Measurements from ENCODE around the gene HBEGF. TPM values are rescaled to one million over a fixed set of nuclear protein-coding genes. Genes with fewer than 3 reads are reported as not detected.
"Not testable (repeated sequence)": the region's sequence is repeated elsewhere in the genome, so short reads cannot be mapped to it uniquely, and the experiment has no call there.

HBEGF gene
- total and polyA plus RNA-seq, 4 donors, result 0.60 to 1.0 (median 0.78) TPM

DNA sequence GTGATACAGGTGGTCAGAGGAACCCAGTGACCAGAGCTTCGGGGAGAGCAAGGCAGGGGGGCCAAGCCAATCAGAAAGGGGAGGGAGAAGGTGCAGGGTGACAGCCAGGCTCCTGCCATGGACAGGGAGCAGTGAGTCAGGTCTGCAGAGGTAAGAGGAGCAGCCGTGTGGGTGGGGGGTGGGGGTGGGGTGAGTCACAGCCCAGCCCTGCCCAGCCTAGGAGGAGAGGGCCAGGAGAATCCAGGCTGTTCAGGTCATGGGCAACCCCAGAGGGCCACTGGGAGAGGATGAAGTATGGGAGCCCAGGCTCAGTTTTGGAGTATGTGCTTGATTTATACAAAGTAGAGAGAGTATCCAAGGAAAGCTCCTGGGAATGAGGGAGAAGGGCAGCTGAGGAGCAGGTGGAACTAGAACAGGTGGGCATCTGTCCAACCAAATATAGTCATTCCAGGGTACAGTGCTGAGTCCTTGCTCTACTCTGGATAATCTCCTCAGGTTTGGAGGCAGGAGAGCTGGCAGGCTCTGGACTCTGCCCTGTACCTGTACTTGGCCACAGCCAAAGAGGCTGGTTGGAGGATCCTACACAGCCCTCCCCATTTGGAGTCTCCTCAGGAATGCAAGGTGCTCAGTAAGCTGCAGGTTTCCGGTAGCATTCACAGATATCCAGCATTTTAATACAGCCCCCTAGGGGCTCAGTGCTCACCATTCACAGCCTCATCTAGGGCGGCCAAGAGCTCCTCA lies 1.6 kb downstream of the HBEGF start:
- no peak for DNase-seq (ENCODE audit: low spot score)
- peak overlapping the region in 1 of 3 donors; percentile 29 for H3K4me3 ChIP-seq (ENCODE audit: low read depth in 1 of 3, low read length in 3 of 3)
- H3K4me1 ChIP-seq (ENCODE audit: control insufficient read depth in 4 of 4, insufficient read depth in 4 of 4, low read length in 3 of 4), result peaks cover 0 to 14% (median 10%) of the 10 kb centered on the region in 4 donors
- WGBS, result 78% methylated on average over 4 of the region's 4 CpGs
- H3K9me3 ChIP-seq (ENCODE audit: control insufficient read depth in 4 of 4, low read length in 3 of 4), result no peaks in the 10 kb centered on the region
- H3K9ac ChIP-seq (ENCODE audit: low read depth in 1 of 2, low read length in 2 of 2), result no peak overlapping the region
- no peak overlapping the region for H3K27ac ChIP-seq (ENCODE audit: low read depth in 1 of 2, low read length in 2 of 2)
- no peaks in the 10 kb centered on the region for H3K27me3 ChIP-seq (ENCODE audit: control insufficient read depth in 4 of 4, insufficient read depth in 4 of 4, low read length in 3 of 4)
- no peak for TF ChIP-seq JUND (IDR thresholded peaks at IDR 0.05)
- no peak for TF ChIP-seq TAF1 (conservative IDR thresholded peaks at IDR 0.05)
- TF ChIP-seq YY1 (IDR thresholded peaks at IDR 0.05), result no peak
- no peak for TF ChIP-seq SP1 (IDR thresholded peaks at IDR 0.05)
- no peaks in the 10 kb centered on the region for H3K36me3 ChIP-seq (ENCODE audit: control insufficient read depth in 4 of 4, insufficient read depth in 3 of 4, low read depth in 1 of 4, low read length in 3 of 4)

DNA sequence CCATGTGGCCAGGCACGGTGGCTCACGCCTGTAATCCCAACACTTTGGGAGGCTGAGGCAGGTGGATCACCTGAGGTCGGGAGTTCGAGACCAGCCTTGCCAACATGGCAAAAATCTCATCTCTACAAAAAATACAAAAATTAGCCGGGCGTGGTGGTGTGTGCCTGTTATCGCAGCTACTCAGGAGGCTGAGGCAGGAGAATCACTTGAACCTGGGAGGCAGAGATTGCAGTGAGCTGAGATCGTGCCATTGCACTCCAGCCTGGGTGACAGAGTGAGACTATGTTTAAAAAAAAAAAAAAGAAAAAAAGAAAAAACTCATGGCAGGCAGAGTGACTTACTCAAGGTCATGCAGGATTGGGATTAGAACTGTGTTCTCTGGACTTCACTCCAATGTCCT lies 2.6 kb downstream of the HBEGF start:
- H3K27ac ChIP-seq (ENCODE audit: low read depth in 1 of 2, low read length in 2 of 2); H3K36me3 ChIP-seq (ENCODE audit: control insufficient read depth in 4 of 4, insufficient read depth in 3 of 4, low read depth in 1 of 4, low read length in 3 of 4); H3K9ac ChIP-seq (ENCODE audit: low read depth in 1 of 2, low read length in 2 of 2); H3K27me3 ChIP-seq (ENCODE audit: control insufficient read depth in 4 of 4, insufficient read depth in 4 of 4, low read length in 3 of 4); H3K4me3 ChIP-seq (ENCODE audit: low read depth in 1 of 3, low read length in 3 of 3); DNase-seq (ENCODE audit: low spot score); H3K9me3 ChIP-seq (ENCODE audit: control insufficient read depth in 4 of 4, low read length in 3 of 4): not testable (repeated sequence)
- 97% methylated on average over 8 of the region's 8 CpGs for WGBS
- H3K4me1 ChIP-seq (ENCODE audit: control insufficient read depth in 4 of 4, insufficient read depth in 4 of 4, low read length in 3 of 4), result peaks cover 0 to 14% (median 10%) of the 10 kb centered on the region in 4 donors

DNA sequence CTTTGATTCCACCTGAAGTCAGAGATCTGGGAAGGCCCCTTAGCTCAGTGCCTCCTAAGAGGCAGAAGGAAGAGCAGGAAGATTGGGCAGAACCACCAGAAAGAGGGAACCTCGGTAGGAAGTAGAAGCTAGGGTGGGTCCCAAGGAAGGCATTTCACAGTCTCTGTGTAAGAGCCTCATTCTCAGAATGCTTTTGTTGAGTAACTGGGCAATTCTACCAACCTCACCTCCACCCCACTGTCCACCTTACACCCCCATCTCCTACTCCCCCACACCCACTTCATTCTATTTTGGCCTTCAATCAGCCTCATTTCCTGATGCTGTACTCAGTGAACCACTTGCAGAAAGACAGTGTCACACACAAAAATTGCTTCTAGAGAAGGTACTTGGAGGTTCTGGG lies 3.5 kb downstream of the HBEGF start:
- TF ChIP-seq, protein P1, sequence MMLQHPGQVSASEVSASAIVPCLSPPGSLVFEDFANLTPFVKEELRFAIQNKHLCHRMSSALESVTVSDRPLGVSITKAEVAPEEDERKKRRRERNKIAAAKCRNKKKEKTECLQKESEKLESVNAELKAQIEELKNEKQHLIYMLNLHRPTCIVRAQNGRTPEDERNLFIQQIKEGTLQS (IDR thresholded peaks at IDR 0.05), result no peak
- TF ChIP-seq RAD21 (IDR thresholded peaks at IDR 0.05) (no peak), TAF1 (conservative IDR thresholded peaks at IDR 0.05) (no peak), HNF4A (conservative IDR thresholded peaks at IDR 0.05) (no peak), YY1 (IDR thresholded peaks at IDR 0.05) (no peak), NR2F2 (IDR thresholded peaks at IDR 0.05) (no peak)
- TF ChIP-seq, protein P2, sequence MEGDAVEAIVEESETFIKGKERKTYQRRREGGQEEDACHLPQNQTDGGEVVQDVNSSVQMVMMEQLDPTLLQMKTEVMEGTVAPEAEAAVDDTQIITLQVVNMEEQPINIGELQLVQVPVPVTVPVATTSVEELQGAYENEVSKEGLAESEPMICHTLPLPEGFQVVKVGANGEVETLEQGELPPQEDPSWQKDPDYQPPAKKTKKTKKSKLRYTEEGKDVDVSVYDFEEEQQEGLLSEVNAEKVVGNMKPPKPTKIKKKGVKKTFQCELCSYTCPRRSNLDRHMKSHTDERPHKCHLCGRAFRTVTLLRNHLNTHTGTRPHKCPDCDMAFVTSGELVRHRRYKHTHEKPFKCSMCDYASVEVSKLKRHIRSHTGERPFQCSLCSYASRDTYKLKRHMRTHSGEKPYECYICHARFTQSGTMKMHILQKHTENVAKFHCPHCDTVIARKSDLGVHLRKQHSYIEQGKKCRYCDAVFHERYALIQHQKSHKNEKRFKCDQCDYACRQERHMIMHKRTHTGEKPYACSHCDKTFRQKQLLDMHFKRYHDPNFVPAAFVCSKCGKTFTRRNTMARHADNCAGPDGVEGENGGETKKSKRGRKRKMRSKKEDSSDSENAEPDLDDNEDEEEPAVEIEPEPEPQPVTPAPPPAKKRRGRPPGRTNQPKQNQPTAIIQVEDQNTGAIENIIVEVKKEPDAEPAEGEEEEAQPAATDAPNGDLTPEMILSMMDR (IDR thresholded peaks at IDR 0.05; ENCODE audit: low read depth, low read length, missing input control), result no peak
- WGBS, result 67% methylated on average over 1 of the region's 1 CpG
- no peaks in the 10 kb centered on the region for H3K9me3 ChIP-seq (ENCODE audit: control insufficient read depth in 4 of 4, low read length in 3 of 4)
- H3K4me3 ChIP-seq (ENCODE audit: low read depth in 1 of 3, low read length in 3 of 3), result no peak overlapping the region
- H3K27ac ChIP-seq (ENCODE audit: low read depth in 1 of 2, low read length in 2 of 2), result no peak overlapping the region
- no peaks in the 10 kb centered on the region for H3K27me3 ChIP-seq (ENCODE audit: control insufficient read depth in 4 of 4, insufficient read depth in 4 of 4, low read length in 3 of 4)
- no peak for DNase-seq (ENCODE audit: low spot score)
- peaks cover 0 to 14% (median 10%) of the 10 kb centered on the region in 4 donors for H3K4me1 ChIP-seq (ENCODE audit: control insufficient read depth in 4 of 4, insufficient read depth in 4 of 4, low read length in 3 of 4)
- H3K36me3 ChIP-seq (ENCODE audit: control insufficient read depth in 4 of 4, insufficient read depth in 3 of 4, low read depth in 1 of 4, low read length in 3 of 4), result no peaks in the 10 kb centered on the region
- H3K9ac ChIP-seq (ENCODE audit: low read depth in 1 of 2, low read length in 2 of 2), result no peak overlapping the region

DNA sequence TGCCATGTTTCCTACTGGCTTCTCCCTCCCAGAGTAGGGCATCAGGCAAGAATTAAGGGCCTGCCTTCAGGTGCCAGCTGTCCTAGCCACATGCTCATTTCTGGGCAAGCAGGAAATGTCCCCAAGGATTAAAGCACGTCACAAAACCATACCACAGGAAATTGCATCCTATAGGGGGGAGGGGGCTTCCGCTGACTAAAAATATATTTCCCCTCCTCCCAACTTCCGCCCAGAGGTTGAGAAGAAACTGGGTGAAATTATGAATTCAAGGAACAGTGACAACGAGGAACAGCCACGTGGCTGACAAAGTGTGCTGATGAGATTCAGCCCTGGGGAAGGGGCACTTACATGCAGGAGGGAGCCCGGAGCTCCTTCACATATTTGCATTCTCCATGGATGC lies 4.1 kb downstream of the HBEGF start:
- no peak overlapping the region for H3K27ac ChIP-seq (ENCODE audit: low read depth in 1 of 2, low read length in 2 of 2)
- H3K9me3 ChIP-seq (ENCODE audit: control insufficient read depth in 4 of 4, low read length in 3 of 4), result no peaks in the 10 kb centered on the region
- H3K4me1 ChIP-seq (ENCODE audit: control insufficient read depth in 4 of 4, insufficient read depth in 4 of 4, low read length in 3 of 4), result peaks cover 0 to 11% (median 8%) of the 10 kb centered on the region in 4 donors
- 73% methylated on average over 6 of the region's 6 CpGs for WGBS
- no peak for DNase-seq (ENCODE audit: low spot score)
- no peak overlapping the region for H3K9ac ChIP-seq (ENCODE audit: low read depth in 1 of 2, low read length in 2 of 2)
- H3K27me3 ChIP-seq (ENCODE audit: control insufficient read depth in 4 of 4, insufficient read depth in 4 of 4, low read length in 3 of 4), result no peaks in the 10 kb centered on the region
- no peaks in the 10 kb centered on the region for H3K36me3 ChIP-seq (ENCODE audit: control insufficient read depth in 4 of 4, insufficient read depth in 3 of 4, low read depth in 1 of 4, low read length in 3 of 4)
- no peak overlapping the region for H3K4me3 ChIP-seq (ENCODE audit: low read depth in 1 of 3, low read length in 3 of 3)
- TF ChIP-seq FOXA2 (IDR thresholded peaks at IDR 0.05), result no peak
- TF ChIP-seq TAF1 (conservative IDR thresholded peaks at IDR 0.05), result no peak
- peak in 1 of 2 donors; percentile 4 for TF ChIP-seq RAD21 (IDR thresholded peaks at IDR 0.05)
- TF ChIP-seq HNF4G (IDR thresholded peaks at IDR 0.05), result no peak
- TF ChIP-seq, protein P3, sequence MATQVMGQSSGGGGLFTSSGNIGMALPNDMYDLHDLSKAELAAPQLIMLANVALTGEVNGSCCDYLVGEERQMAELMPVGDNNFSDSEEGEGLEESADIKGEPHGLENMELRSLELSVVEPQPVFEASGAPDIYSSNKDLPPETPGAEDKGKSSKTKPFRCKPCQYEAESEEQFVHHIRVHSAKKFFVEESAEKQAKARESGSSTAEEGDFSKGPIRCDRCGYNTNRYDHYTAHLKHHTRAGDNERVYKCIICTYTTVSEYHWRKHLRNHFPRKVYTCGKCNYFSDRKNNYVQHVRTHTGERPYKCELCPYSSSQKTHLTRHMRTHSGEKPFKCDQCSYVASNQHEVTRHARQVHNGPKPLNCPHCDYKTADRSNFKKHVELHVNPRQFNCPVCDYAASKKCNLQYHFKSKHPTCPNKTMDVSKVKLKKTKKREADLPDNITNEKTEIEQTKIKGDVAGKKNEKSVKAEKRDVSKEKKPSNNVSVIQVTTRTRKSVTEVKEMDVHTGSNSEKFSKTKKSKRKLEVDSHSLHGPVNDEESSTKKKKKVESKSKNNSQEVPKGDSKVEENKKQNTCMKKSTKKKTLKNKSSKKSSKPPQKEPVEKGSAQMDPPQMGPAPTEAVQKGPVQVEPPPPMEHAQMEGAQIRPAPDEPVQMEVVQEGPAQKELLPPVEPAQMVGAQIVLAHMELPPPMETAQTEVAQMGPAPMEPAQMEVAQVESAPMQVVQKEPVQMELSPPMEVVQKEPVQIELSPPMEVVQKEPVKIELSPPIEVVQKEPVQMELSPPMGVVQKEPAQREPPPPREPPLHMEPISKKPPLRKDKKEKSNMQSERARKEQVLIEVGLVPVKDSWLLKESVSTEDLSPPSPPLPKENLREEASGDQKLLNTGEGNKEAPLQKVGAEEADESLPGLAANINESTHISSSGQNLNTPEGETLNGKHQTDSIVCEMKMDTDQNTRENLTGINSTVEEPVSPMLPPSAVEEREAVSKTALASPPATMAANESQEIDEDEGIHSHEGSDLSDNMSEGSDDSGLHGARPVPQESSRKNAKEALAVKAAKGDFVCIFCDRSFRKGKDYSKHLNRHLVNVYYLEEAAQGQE (IDR thresholded peaks at IDR 0.05), result no peak
- TF ChIP-seq YY1 (IDR thresholded peaks at IDR 0.05), result no peak
- peak; percentile 15 for TF ChIP-seq SP1 (IDR thresholded peaks at IDR 0.05)
- no peak for TF ChIP-seq HNF4A (conservative IDR thresholded peaks at IDR 0.05)
- no peak for TF ChIP-seq FOXA1 (IDR thresholded peaks at IDR 0.05)
- TF ChIP-seq, protein P4, sequence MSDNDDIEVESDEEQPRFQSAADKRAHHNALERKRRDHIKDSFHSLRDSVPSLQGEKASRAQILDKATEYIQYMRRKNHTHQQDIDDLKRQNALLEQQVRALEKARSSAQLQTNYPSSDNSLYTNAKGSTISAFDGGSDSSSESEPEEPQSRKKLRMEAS (IDR thresholded peaks at IDR 0.05), result peak; percentile 34
- TF ChIP-seq, protein P2 (IDR thresholded peaks at IDR 0.05; ENCODE audit: low read depth, low read length, missing input control), result no peak

Measured in liver (tissue), 9 donors.